ENCODE results near the gene C22orf42.

C22orf42 gene

GRCh38 chr22:32158712-32159533 lies at the start of gene C22orf42:
Gene C22orf42 (minus strand): TSS chr22:32159303. CDS start chr22:32159215, 88 bp downstream.
- no peak for TF ChIP-seq CTCF (conservative IDR thresholded peaks at IDR 0.05; ENCODE audit: low read length)
- DNase-seq (ENCODE audit: low read depth): no peak
- no peak within 1 kb of the TSS for H3K4me3 ChIP-seq (ENCODE audit: low read length)

- no peak for DNase-seq (ENCODE audit: low read depth)
- no peak for TF ChIP-seq CTCF (conservative IDR thresholded peaks at IDR 0.05; ENCODE audit: low read length)
- no peak overlapping the region for H3K4me3 ChIP-seq (ENCODE audit: low read length)
Observed at GRCh38 chr22:32208681-32209080, 49.6 kb upstream of the C22orf42 start.

GRCh38 chr22:32207971-32208480 lies 48.9 kb upstream of the C22orf42 start:
- H3K4me3 ChIP-seq (ENCODE audit: low read length): no peak overlapping the region
- DNase-seq (ENCODE audit: low read depth): no peak
- no peak for TF ChIP-seq CTCF (conservative IDR thresholded peaks at IDR 0.05; ENCODE audit: low read length)

GRCh38 chr22:32206774-32207758 lies 48.0 kb upstream of the C22orf42 start:
- peak; percentile 54 for TF ChIP-seq CTCF (conservative IDR thresholded peaks at IDR 0.05; ENCODE audit: low read length)
- no peak overlapping the region for H3K4me3 ChIP-seq (ENCODE audit: low read length)
- peak; percentile 12 for DNase-seq (ENCODE audit: low read depth)

GRCh38 chr22:32205974-32206773 lies 47.1 kb upstream of the C22orf42 start:
- no peak overlapping the region for H3K4me3 ChIP-seq (ENCODE audit: low read length)
- no peak for TF ChIP-seq CTCF (conservative IDR thresholded peaks at IDR 0.05; ENCODE audit: low read length)
- DNase-seq (ENCODE audit: low read depth): no peak

- DNase-seq (ENCODE audit: low read depth): peak; percentile 1
- no peak for TF ChIP-seq CTCF (conservative IDR thresholded peaks at IDR 0.05; ENCODE audit: low read length)
- H3K4me3 ChIP-seq (ENCODE audit: low read length): no peak within 1 kb of the TSS
Observed at GRCh38 chr22:32204856-32205722, 46.0 kb upstream of the C22orf42 start, which contains the start of gene RFPL2. Gene RFPL2 (minus strand): TSS chr22:32205073. CDS start chr22:32202451, 2,622 bp downstream.

Measured in AG10803 (cell line).